Measurements from ENCODE around the gene NUB1.

DNA sequence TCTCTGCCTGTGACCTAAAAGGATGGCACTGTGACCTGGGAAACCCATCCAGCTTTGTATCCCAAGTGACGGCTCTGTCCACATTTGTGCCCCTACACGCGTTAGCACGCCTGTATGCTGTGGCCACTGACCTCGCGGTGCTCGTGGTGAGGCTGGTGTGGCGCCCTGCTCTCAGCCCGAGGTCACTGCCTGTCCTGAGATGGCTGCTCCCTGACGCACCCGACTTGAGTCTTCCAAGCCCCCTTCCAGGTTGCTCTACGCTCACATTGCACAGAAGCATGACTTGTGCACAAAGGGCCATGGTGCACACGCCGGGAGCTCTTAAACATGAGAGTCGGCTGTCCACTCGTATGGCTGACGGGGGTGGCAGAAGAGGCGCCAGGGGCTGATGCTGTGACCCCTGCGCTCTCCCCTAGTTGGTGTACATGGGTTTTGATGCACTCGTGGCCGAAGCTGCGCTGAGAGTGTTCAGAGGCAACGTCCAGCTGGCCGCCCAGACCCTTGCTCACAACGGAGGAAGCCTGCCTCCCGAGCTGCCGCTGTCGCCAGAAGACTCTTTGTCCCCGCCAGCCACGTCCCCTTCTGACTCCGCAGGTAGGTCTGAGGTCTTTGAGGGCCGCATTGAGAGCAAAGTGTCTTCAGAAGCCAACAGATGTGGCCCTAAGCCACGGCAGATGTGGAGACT, 34.7 kb downstream of the NUB1 start:
- TF ChIP-seq, protein P1, sequence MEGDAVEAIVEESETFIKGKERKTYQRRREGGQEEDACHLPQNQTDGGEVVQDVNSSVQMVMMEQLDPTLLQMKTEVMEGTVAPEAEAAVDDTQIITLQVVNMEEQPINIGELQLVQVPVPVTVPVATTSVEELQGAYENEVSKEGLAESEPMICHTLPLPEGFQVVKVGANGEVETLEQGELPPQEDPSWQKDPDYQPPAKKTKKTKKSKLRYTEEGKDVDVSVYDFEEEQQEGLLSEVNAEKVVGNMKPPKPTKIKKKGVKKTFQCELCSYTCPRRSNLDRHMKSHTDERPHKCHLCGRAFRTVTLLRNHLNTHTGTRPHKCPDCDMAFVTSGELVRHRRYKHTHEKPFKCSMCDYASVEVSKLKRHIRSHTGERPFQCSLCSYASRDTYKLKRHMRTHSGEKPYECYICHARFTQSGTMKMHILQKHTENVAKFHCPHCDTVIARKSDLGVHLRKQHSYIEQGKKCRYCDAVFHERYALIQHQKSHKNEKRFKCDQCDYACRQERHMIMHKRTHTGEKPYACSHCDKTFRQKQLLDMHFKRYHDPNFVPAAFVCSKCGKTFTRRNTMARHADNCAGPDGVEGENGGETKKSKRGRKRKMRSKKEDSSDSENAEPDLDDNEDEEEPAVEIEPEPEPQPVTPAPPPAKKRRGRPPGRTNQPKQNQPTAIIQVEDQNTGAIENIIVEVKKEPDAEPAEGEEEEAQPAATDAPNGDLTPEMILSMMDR (IDR thresholded peaks at IDR 0.05): no peak
- TF ChIP-seq POLR2A (IDR thresholded peaks at IDR 0.05): no peak
